HL-60 (cell line): Measurements from ENCODE around the gene ROBO1.
"Not testable (repeated sequence)": the region's sequence is repeated elsewhere in the genome, so short reads cannot be mapped to it uniquely, and the experiment has no call there.

ENCODE experiments used
- DNase-seq, 2 experiments: peaks; one replicate each; pipeline ENCODE4 v3.0.0-alpha.2; 2010 to 2020; ENCODE audit warnings: low read depth in 1 of 2, low spot score in 1 of 2
- H3K27ac ChIP-seq: fragments of 250-450 bp; sonication (Bioruptor Pico); replicated peaks from 2 replicates; pipeline ENCODE4 v1.5.1; 2020; ENCODE audit warnings: mild to moderate bottlenecking, moderate library complexity
- H3K27me3 ChIP-seq: fragments of 250-450 bp; sonication (Bioruptor Pico); 2 replicates; pipeline ENCODE4 v1.5.1; 2021; ENCODE audit warnings: mild to moderate bottlenecking, moderate library complexity; ENCODE audit not compliant: insufficient read depth, poor library complexity, severe bottlenecking
- H3K4me3 ChIP-seq: replicated peaks from 2 replicates; pipeline ENCODE4 v1.5.1; 2011; ENCODE audit warnings: mild to moderate bottlenecking, control low read depth, low read length; ENCODE audit not compliant: insufficient read depth
- CTCF ChIP-seq: IDR thresholded peaks from one replicate; pipeline ENCODE4 v1.5.1; 2011; ENCODE audit warnings: low read length, control low read depth, inconsistent platforms; ENCODE audit not compliant: insufficient read depth
- GABPA ChIP-seq: IDR thresholded peaks from 2 replicates; pipeline ENCODE4 v1.6.1; 2012; ENCODE audit warnings: low read depth
- POLR2AphosphoS5 ChIP-seq: IDR thresholded peaks from 2 replicates; pipeline ENCODE4 v1.6.1; 2012; ENCODE audit warnings: low read depth
- REST ChIP-seq: IDR thresholded peaks from 2 replicates; pipeline ENCODE4 v1.6.1; 2012; ENCODE audit warnings: low read depth; ENCODE audit not compliant: insufficient replicate concordance
- SPI1 ChIP-seq: IDR thresholded peaks from 2 replicates; pipeline ENCODE4 v1.6.1; 2012; ENCODE audit warnings: low read depth, mild to moderate bottlenecking, borderline replicate concordance

ROBO1 gene

GRCh38 chr3:79808515-79808914 is 40.7 kb upstream of the ROBO1 start:
- DNase-seq: no peak

GRCh38 chr3:79790177-79790576 is 22.4 kb upstream of the ROBO1 start:
- not testable (repeated sequence) for H3K27me3 ChIP-seq

More at GRCh38 chr3:79808515-79808914, 40.7 kb upstream of the ROBO1 start:
- Histone ChIP-seq H3K27me3 (no peaks in the 10 kb centered on the region), H3K4me3 (no peak overlapping the region), H3K27ac (no peak overlapping the region)
- no peak for TF ChIP-seq CTCF
- no peak for TF ChIP-seq REST
- TF ChIP-seq GABPA: no peak
- no peak for TF ChIP-seq POLR2AphosphoS5
- TF ChIP-seq SPI1: no peak

GRCh38 chr3:79773291-79773690 is 5.5 kb upstream of the ROBO1 start:
- H3K4me3 ChIP-seq: no peak overlapping the region
- no peak for DNase-seq
- no peak overlapping the region for H3K27ac ChIP-seq
- TF ChIP-seq GABPA (no peak), SPI1 (no peak), CTCF (no peak), REST (no peak), POLR2AphosphoS5 (no peak)
- H3K27me3 ChIP-seq: peaks cover 6% of the 10 kb centered on the region

More at GRCh38 chr3:79790177-79790576, 22.4 kb upstream of the ROBO1 start:
- not testable (repeated sequence) for H3K4me3 ChIP-seq, H3K27ac ChIP-seq, DNase-seq

- Histone ChIP-seq H3K27ac (no peak overlapping the region), H3K27me3 (peaks cover 19% of the 10 kb centered on the region), H3K4me3 (no peak overlapping the region)
- TF ChIP-seq POLR2AphosphoS5 (no peak), CTCF (no peak), SPI1 (no peak), GABPA (no peak), REST (no peak)
- DNase-seq: no peak
These were observed 1.4 kb upstream of the ROBO1 start for GRCh38 chr3:79769229-79769628.
